Testis (tissue), 3 donors: Measurements from ENCODE around the gene INPP4A. TPM values are rescaled to one million over a fixed set of nuclear protein-coding genes. Genes with fewer than 3 reads are reported as not detected.
A peak's percentile ranks its signal among the peaks of the same experiment; 100 is the strongest.
"Not testable (repeated sequence)": the region's sequence is repeated elsewhere in the genome, so short reads cannot be mapped to it uniquely, and the experiment has no call there.

Source experiments
- DNase-seq: peaks from one replicate; pipeline ENCODE4 v3.0.0-alpha.2; 2019
- H3K27ac ChIP-seq, 2 donors: fragments of 200-600 bp; sonication (generic); one replicate each; pipeline ENCODE4 v1.5.1; 2019
- H3K27me3 ChIP-seq: fragments of 200-600 bp; sonication (generic); one replicate; pipeline ENCODE4 v1.5.1; 2019
- H3K36me3 ChIP-seq: fragments of 200-600 bp; sonication (generic); one replicate; pipeline ENCODE4 v1.5.1; 2017; ENCODE audit warnings: low read depth; ENCODE audit errors: missing control alignments
- H3K4me1 ChIP-seq: fragments of 200-600 bp; sonication (generic); one replicate; pipeline ENCODE4 v1.5.1; 2019
- H3K4me3 ChIP-seq, 2 donors: fragments of 200-600 bp; sonication (generic); one replicate each; pipeline ENCODE4 v1.5.1; 2017 to 2019
- H3K9me3 ChIP-seq: fragments of 200-600 bp; sonication (generic); one replicate; pipeline ENCODE4 v1.5.1; 2017
- CTCF ChIP-seq, 3 experiments: fragments of 450-650 bp in 2 of 3; fragments of 200-600 bp in 1 of 3; sonication (generic) in 1 of 3; IDR thresholded peaks; one replicate each; pipeline ENCODE4 v1.5.1; 2016 to 2019; ENCODE audit warnings: antibody characterized with exemption in 3 of 3, mild to moderate bottlenecking in 2 of 3, moderate library complexity in 1 of 3
- POLR2A ChIP-seq: fragments of 450-650 bp; IDR thresholded peaks from one replicate; pipeline ENCODE4 v1.6.1; 2017; ENCODE audit warnings: antibody characterized with exemption, mild to moderate bottlenecking, moderate library complexity
- WGBS, 2 donors: methylation state at CpG; one replicate each; pipeline ENCODE4 v1.1.5; 2018; 5-methylcytosine and 5-hydroxymethylcytosine counted together
- intact Hi-C: fragments of 100-400 bp; cut with DNase I; formaldehyde crosslinking; loops from one replicate; pipeline ENCODE4 v1.15.1; 2023; ENCODE audit warnings: low total_unique reads
- polyA plus RNA-seq: library from polyadenylated mRNA; stranded (reverse); fragments of 350-450 nt; fragmentation: Illumina TruSeq; extraction: RNeasy Lipid Tissue Mini Kit (QIAGEN cat#74804); gene quantifications from one replicate; pipeline ENCODE4 v1.2.3, GENCODE V29; 2014; ENCODE audit warnings: low read depth, low replicate concordance; ENCODE audit not compliant: insufficient read depth
- total RNA-seq, 2 donors: library from RNA; depleted of rRNA; stranded (reverse); fragments of >200 nt; gene quantifications; one replicate each; pipeline ENCODE4 v1.2.3, GENCODE V29; 2016

The INPP4A gene
- total and polyA plus RNA-seq, 3 donors from 2014 or later = 13.3 to 42.9 (median 35.6) TPM

GRCh38 chr2:98589489-98589888 lies 144.8 kb downstream of the INPP4A start:
- intact Hi-C loops = no loop called here
- Histone ChIP-seq H3K4me1 (no peaks in the 10 kb centered on the region), H3K27ac (no peak overlapping the region), H3K27me3 (no peaks in the 10 kb centered on the region), H3K4me3 (no peak overlapping the region), H3K9me3 (no peaks in the 10 kb centered on the region), H3K36me3 (no peaks in the 10 kb centered on the region)
- DNase-seq = no peak
- no peak for TF ChIP-seq POLR2A
- TF ChIP-seq CTCF (IDR thresholded peaks at IDR 0.05) = no peak
- WGBS, 2 donors = 93 to 100% methylated on average over 4 of the region's 4 CpGs

GRCh38 chr2:98592565-98592964 lies 147.9 kb downstream of the INPP4A start:
- intact Hi-C loops = no loop called here
- no peak overlapping the region for H3K4me3 ChIP-seq
- no peaks in the 10 kb centered on the region for H3K9me3 ChIP-seq
- H3K4me1 ChIP-seq = no peaks in the 10 kb centered on the region
- no peak for TF ChIP-seq POLR2A
- TF ChIP-seq CTCF (IDR thresholded peaks at IDR 0.05) = no peak
- H3K27me3 ChIP-seq = no peaks in the 10 kb centered on the region
- 89 to 95% methylated on average over 6 to 8 of the region's 8 CpGs for WGBS, 2 donors
- no peak for DNase-seq
- no peaks in the 10 kb centered on the region for H3K36me3 ChIP-seq
- no peak overlapping the region for H3K27ac ChIP-seq

GRCh38 chr2:98594665-98595064 lies 150.0 kb downstream of the INPP4A start:
- H3K27ac ChIP-seq, H3K9me3 ChIP-seq, H3K27me3 ChIP-seq, H3K36me3 ChIP-seq, H3K4me3 ChIP-seq, DNase-seq, intact Hi-C loops, H3K4me1 ChIP-seq: not testable (repeated sequence)
- WGBS, 2 donors = 90 to 98% methylated on average over 4 of the region's 4 CpGs

GRCh38 chr2:98598781-98599428 lies 154.2 kb downstream of the INPP4A start:
- no peak for TF ChIP-seq POLR2A
- TF ChIP-seq CTCF (IDR thresholded peaks at IDR 0.05) = no peak
- 88 to 92% methylated on average over 1 of the region's 1 CpG for WGBS, 2 donors
- Histone ChIP-seq H3K36me3 (no peaks in the 10 kb centered on the region), H3K9me3 (no peaks in the 10 kb centered on the region), H3K4me3 (no peak overlapping the region), H3K4me1 (no peaks in the 10 kb centered on the region), H3K27me3 (no peaks in the 10 kb centered on the region), H3K27ac (no peak overlapping the region)
- intact Hi-C loops = no loop called here
- no peak for DNase-seq

- WGBS, 2 donors = 69 to 79% methylated on average over 3 of the region's 3 CpGs
- H3K9me3 ChIP-seq = no peaks in the 10 kb centered on the region
- intact Hi-C loops = no loop called here
- H3K36me3 ChIP-seq = no peaks in the 10 kb centered on the region
- peaks cover 4% of the 10 kb centered on the region for H3K4me1 ChIP-seq
- peak; percentile 40 for DNase-seq
- TF ChIP-seq POLR2A (no peak), CTCF (IDR thresholded peaks at IDR 0.05) (peak; percentile 31 to 37 (median 31))
- no peak overlapping the region for H3K4me3 ChIP-seq
- no peak overlapping the region for H3K27ac ChIP-seq
- no peaks in the 10 kb centered on the region for H3K27me3 ChIP-seq
These were observed 157.0 kb downstream of the INPP4A start for GRCh38 chr2:98601532-98602132.
